Subcutaneous abdominal adipose tissue (tissue), 5 donors: Measurements from ENCODE around the gene ID2.

Source experiments
- H3K27ac ChIP-seq: one replicate; pipeline ENCODE4 v1.7.0; 2013; ENCODE audit warnings: low read depth, mild to moderate bottlenecking, inconsistent platforms, low read length, moderate library complexity
- H3K27me3 ChIP-seq, 5 donors: one replicate each; pipeline ENCODE4 v1.7.0; 2013; ENCODE audit warnings: low read length in 5 of 5, inconsistent platforms in 1 of 5; ENCODE audit not compliant: control insufficient read depth in 5 of 5, insufficient read depth in 4 of 5
- H3K36me3 ChIP-seq, 5 donors: one replicate each; pipeline ENCODE4 v1.7.0; 2013; ENCODE audit warnings: low read length in 5 of 5; ENCODE audit not compliant: control insufficient read depth in 5 of 5, insufficient read depth in 5 of 5
- H3K4me1 ChIP-seq, 5 donors: one replicate each; pipeline ENCODE4 v1.7.0; 2013; ENCODE audit warnings: low read length in 5 of 5, mild to moderate bottlenecking in 3 of 5, moderate library complexity in 1 of 5; ENCODE audit not compliant: control insufficient read depth in 5 of 5, insufficient read depth in 5 of 5
- H3K4me3 ChIP-seq, 5 donors: one replicate each; pipeline ENCODE4 v1.7.0; 2013; ENCODE audit warnings: low read length in 5 of 5, low read depth in 1 of 5
- H3K9ac ChIP-seq, 5 donors: one replicate each; pipeline ENCODE4 v1.7.0; 2013; ENCODE audit warnings: low read length in 5 of 5, mild to moderate bottlenecking in 4 of 5, moderate library complexity in 3 of 5
- H3K9me3 ChIP-seq, 5 donors: one replicate each; pipeline ENCODE4 v1.7.0; 2013; ENCODE audit warnings: low read length in 5 of 5; ENCODE audit not compliant: control insufficient read depth in 5 of 5
- donor health status: healthy.
- donor health status: healthy.
- donor health status: healthy.
- donor health status: healthy.
- donor health status: healthy.

Gene ID2

DNA sequence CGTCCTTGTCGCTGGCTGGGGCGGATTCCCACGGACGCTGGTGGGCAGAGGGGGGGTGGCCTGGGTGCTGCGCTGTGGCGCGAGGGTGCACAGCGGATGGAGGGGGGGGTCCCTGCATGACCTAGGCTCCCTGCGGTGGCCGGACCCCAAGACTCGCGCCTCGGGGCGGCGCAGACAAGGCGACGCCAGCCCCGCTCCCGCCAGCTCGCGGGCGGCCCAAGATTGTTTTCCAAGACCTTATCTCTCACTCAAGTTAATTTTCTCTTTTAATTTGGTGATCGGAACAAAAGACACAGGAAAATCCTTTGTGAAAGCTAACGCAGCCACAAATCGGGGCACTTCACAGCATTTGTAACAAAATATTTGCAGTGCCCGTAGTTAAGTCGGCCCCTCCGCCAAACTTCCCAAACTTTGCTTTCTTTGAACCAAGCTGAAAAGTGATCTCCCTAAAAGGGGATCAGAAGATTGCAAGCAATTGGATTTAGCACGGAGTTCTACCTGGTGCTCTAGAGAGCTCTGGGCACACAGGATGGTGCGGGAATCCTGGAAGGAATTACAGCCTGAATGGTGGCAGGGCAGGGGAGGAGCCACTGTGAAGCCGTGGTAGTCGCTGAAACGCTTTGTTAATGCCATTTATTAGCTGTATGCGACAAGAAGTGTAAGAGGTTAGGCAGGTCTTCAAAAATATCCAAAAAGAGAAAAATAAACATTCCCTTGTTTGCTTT is 4.8 kb upstream of the ID2 start:
- H3K36me3 ChIP-seq: no peaks in the 10 kb centered on the region
- H3K27me3 ChIP-seq: no peaks in the 10 kb centered on the region
- peak overlapping the region; percentile 59 to 76 (median 63) for H3K4me3 ChIP-seq
- peak overlapping the region; percentile 39 to 77 (median 66) for H3K9ac ChIP-seq
- peak overlapping the region; percentile 96 for H3K27ac ChIP-seq
- peaks cover 3 to 54% (median 48%) of the 10 kb centered on the region in 5 donors for H3K4me1 ChIP-seq
- H3K9me3 ChIP-seq: peaks cover 0 to 11% (median 6%) of the 10 kb centered on the region in 5 donors

- peak overlapping the region; percentile 59 to 76 (median 63) for H3K4me3 ChIP-seq
- H3K27ac ChIP-seq: peak overlapping the region; percentile 96
- peaks cover 0 to 11% (median 6%) of the 10 kb centered on the region in 5 donors for H3K9me3 ChIP-seq
- H3K9ac ChIP-seq: peak overlapping the region; percentile 7 to 72 (median 48)
- no peaks in the 10 kb centered on the region for H3K36me3 ChIP-seq
- H3K4me1 ChIP-seq: peaks cover 3 to 58% (median 49%) of the 10 kb centered on the region in 5 donors
- H3K27me3 ChIP-seq: no peaks in the 10 kb centered on the region
These were observed 3.9 kb upstream of the ID2 start for GRCh38 chr2:8677646-8678592.

DNA sequence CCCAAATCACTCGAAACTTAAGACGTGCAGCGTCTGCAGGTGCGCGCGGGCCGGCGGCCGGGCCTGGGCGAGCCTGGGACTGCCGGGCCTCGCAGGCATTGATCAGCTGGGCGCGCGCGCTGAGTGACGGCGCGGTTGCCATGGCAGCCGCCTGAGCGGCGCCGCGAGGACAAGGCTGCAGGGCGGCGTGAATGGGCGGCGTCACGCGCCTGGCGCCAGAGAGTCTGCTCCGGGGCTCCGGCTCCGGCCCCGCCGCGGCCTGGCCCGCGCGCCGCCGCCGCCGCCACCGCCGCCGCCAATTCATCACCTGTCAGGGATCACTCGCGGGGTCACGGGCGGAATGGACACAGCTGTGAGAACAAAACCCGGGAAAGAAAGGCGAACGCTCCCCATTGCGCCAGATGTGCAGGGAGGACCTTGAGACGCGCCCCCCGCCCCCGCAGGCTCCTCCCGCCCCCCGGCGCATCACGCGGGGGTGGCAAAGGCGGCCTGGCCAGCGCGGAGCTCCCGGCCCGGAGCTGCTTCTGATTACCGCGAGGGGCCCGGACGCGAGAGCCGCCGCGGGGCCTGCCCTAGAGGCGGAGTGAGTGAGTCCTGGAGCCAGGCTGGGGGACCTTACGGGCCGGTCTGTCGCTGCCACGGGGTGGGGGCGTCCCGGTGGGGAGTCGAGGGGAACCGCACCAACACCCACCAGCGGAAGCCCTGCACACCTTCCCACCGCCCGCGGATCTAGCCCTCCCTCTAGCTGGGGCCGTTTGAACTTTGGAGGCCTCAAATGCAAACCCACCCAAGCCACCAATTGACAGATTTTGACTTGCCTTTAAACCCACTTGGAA is 2.9 kb upstream of the ID2 start:
- Histone ChIP-seq H3K36me3 (no peaks in the 10 kb centered on the region), H3K9ac (peak overlapping the region; percentile 63 to 81 (median 80)), H3K9me3 (peaks cover 0 to 8% (median 6%) of the 10 kb centered on the region in 5 donors), H3K4me3 (peak overlapping the region; percentile 62 to 76 (median 73)), H3K4me1 (peaks cover 3 to 68% (median 56%) of the 10 kb centered on the region in 5 donors), H3K27me3 (no peaks in the 10 kb centered on the region), H3K27ac (peak overlapping the region; percentile 99)

GRCh38 chr2:8679567-8679826 is 2.4 kb upstream of the ID2 start:
- Histone ChIP-seq H3K36me3 (no peaks in the 10 kb centered on the region), H3K27ac (peak overlapping the region; percentile 99), H3K27me3 (no peaks in the 10 kb centered on the region), H3K9ac (peak overlapping the region; percentile 63 to 81 (median 80)), H3K4me3 (peak overlapping the region; percentile 62 to 76 (median 73)), H3K9me3 (peaks cover 0 to 4% (median 3%) of the 10 kb centered on the region in 5 donors), H3K4me1 (peaks cover 3 to 69% (median 57%) of the 10 kb centered on the region in 5 donors)

DNA sequence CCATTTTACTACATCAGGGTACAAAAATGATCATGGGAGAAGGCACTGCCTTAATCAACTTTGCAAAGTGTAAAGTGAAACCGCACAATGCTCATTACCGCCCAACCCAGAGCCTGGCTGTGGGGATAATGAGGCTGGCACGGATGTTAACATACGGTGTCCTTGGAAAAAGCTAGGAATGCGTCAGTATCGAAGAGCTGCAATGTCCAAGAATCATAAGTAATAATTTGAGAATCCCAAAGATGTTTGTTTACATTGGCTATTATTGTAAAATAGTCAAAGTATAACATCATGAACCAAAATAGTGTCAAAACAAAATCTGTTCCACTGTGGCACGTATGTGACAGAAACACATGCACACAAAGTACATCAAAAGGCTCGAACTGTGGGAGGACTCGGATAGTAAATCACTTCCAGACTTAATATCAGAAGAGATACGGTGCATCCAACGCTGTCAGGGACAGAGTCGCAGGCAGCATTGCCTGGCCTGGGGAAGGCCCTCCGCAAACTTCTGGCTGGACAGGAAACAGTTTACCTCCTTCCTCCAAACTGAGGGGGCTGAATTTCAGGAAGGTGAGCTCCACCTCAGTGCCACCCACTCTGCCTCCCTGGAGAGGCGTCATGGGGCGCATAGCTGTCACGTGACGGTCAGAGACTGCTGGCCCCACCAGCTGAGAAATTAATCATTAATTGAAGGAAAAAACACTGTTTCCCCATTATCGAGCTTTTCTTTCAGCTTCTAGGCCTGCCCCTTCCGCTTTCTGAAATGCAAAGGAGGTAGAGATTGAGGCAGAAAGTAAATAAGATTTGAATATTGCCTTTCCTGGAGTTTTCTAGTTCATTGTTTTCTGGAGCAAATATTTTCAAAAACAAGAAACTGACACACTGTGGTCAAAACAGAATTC is 1.8 kb upstream of the ID2 start:
- peak overlapping the region; percentile 62 to 76 (median 73) for H3K4me3 ChIP-seq
- H3K4me1 ChIP-seq: peaks cover 3 to 75% (median 63%) of the 10 kb centered on the region in 5 donors
- H3K36me3 ChIP-seq: no peaks in the 10 kb centered on the region
- peak overlapping the region; percentile 63 to 81 (median 80) for H3K9ac ChIP-seq
- no peaks in the 10 kb centered on the region for H3K9me3 ChIP-seq
- peak overlapping the region; percentile 99 for H3K27ac ChIP-seq
- no peaks in the 10 kb centered on the region for H3K27me3 ChIP-seq

DNA sequence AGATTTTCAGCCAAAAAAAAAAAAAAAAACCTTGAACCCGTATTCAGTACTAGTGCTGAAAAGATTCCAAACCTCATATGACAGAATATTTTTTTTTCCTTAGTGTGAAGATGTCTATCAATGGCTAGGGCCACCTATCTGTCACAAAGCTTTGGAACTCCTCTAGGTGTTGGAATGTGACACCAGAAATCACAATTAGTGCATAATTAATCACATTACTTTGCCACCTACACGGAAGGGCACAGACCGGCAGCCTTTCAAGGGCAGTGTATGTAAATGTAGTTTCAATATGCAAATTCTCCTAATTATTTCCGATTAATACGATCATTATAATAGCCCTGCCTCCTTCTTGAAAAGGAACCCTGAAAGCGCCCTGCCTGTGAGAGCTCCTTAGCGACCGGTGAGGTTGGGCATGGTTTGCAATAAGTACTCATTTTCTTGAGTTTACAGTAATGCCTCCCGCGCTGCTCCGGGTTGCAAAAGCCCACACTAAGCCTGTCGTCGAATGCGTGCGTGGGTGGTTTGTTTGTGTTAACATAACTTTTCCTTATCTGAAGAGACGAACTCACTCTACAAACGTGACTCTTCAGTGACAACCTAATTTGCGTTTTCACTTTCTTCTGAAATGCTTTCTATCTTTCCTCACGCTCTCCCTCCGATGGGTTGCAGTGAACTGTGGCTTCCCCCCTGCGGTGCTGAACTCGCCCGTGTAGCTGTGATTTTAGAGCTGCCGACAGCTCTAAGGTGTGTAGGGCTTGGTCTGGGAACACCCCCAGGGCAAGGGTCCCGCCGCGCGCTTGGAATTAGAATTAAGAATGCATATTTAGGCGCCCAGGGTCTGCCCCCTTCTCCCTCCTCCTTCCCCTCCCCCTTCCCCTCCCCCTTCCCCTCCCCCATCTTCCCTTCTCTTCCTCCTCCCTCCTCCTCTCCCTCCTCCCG is 765 bp upstream of the ID2 start:
- no peaks in the 10 kb centered on the region for H3K27me3 ChIP-seq
- H3K4me3 ChIP-seq: peak overlapping the region; percentile 68 to 90 (median 76)
- peak overlapping the region; percentile 99 for H3K27ac ChIP-seq
- H3K9ac ChIP-seq: peak overlapping the region; percentile 44 to 77 (median 61)
- peaks cover 3 to 79% (median 63%) of the 10 kb centered on the region in 5 donors for H3K4me1 ChIP-seq
- H3K36me3 ChIP-seq: no peaks in the 10 kb centered on the region
- H3K9me3 ChIP-seq: no peaks in the 10 kb centered on the region

DNA sequence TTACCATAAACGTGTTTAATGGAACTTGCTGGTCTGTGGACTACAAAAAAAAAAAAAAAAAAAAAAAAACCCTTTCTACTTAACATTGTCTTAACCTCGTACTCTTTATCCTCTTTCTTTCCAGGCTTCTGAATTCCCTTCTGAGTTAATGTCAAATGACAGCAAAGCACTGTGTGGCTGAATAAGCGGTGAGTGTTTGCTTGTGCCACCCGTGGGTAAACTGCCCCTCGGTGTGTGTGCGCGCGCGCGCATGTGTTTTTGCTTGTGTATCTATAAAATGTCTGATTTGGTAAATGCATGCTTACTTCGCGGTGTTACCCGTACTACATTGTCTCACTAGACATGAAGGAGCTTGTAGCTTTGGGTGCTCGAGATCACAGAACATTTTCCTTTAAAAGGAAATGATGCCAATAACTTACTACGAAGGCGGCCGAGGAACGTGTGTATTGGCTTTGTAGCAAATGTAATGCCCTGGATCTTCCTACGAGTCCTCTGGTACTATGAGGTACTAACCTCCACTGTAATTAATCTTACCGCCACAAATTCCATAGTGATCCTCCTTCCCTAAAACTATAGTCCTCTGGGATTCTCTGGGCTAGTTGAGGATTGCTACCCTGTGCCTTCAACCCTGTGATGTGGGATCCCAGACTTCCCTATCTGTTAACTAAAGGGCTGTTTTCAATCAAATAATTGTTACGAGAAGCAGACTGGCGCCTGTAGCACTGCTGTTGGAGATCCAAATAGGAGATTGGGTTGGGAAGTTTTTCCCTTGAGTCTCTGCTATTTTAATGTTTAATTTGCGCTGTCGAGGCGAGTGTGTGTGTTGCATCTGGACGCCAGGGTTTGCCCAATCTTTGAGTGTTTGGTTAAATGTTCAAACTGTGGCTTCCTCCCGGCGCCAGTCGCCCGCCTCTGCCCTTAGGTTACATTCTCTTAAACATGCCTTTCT is 1.1 kb downstream of the ID2 start:
- Histone ChIP-seq H3K27ac (peak overlapping the region; percentile 91), H3K9me3 (no peaks in the 10 kb centered on the region), H3K4me1 (peaks cover 3 to 62% (median 52%) of the 10 kb centered on the region in 5 donors), H3K4me3 (peak overlapping the region; percentile 97 to 99 (median 98)), H3K36me3 (no peaks in the 10 kb centered on the region), H3K27me3 (no peaks in the 10 kb centered on the region), H3K9ac (peak overlapping the region; percentile 70 to 91 (median 87))

DNA sequence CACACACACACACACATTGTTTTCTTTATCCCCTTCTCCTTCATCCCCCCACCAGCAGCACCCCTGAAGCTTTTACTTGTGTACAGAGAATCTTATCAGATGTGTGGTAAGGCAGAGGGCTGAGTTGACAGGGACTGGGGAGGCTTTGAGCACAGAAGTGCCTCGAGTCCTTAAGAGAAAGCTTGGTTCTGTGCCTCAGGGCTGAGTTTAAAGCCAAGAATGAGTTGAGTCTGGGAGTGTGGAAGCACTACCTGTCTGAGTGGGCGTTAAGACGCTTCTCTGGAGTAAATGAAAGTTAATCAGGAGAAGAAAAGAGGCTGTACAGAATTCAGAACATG is 2.7 kb downstream of the ID2 start:
- Histone ChIP-seq H3K27ac (peak overlapping the region; percentile 88), H3K9ac (peak overlapping the region in 4 of 5 donors; percentile 57 to 81 (median 70)), H3K36me3 (no peaks in the 10 kb centered on the region), H3K9me3 (no peaks in the 10 kb centered on the region), H3K4me1 (peaks cover 3 to 53% (median 44%) of the 10 kb centered on the region in 5 donors), H3K4me3 (peak overlapping the region; percentile 66 to 75 (median 70)), H3K27me3 (no peaks in the 10 kb centered on the region)
